Caco-2 (cell line): ENCODE data around the gene TINCR. TPM values are rescaled to one million over a fixed set of nuclear protein-coding genes. Genes with fewer than 3 reads are reported as not detected.

Experiments
- Bru-seq: library from RNA; stranded (reverse); fragments of 400-500 nt; gene quantifications from one replicate; lab custom pipeline; 2021; lab: Mats Ljungman, UMichigan
- BruChase-seq, 2 experiments: library from RNA; stranded (reverse); fragments of 400-500 nt; gene quantifications; one replicate each; lab custom pipeline; 2021; lab: Mats Ljungman, UMichigan
- BruUV-seq: library from RNA; stranded (reverse); fragments of 400-500 nt; replicated peaks from 2 replicates; lab custom pipeline; 2021; lab: Mats Ljungman, UMichigan
- CTCF ChIA-PET: fragments of 300-600 bp; sonication (Branson Sonifier 250); formaldehyde crosslinking; loops from one replicate; lab custom pipeline; 2022; ENCODE audit warnings: antibody characterized with exemption; lab: Charles Lee
- POLR2A ChIA-PET: fragments of 300-600 bp; sonication (Branson Sonifier 250); formaldehyde crosslinking; loops from one replicate; lab custom pipeline; 2022; ENCODE audit warnings: antibody characterized with exemption; lab: Charles Lee
- DNase-seq, 2 experiments: peaks; one replicate each; pipeline versions ENCODE4 v3.0.0 to v3.0.0-alpha.2; 2020 to 2022
- H3K27me3 ChIP-seq: replicated peaks from 2 replicates; pipeline ENCODE4 v1.6.0; 2011; ENCODE audit warnings: low read length; ENCODE audit not compliant: control insufficient read depth, insufficient read depth
- H3K36me3 ChIP-seq: 2 replicates; pipeline ENCODE4 v1.5.1; 2011; ENCODE audit warnings: low read length; ENCODE audit not compliant: control insufficient read depth, insufficient read depth
- H3K4me1 ChIP-seq: fragments of 250-450 bp; sonication (Bioruptor Pico); 2 replicates; pipeline ENCODE4 v1.5.1; 2020; ENCODE audit warnings: mild to moderate bottlenecking
- H3K4me3 ChIP-seq: 2 replicates; pipeline ENCODE4 v1.5.1; 2011; ENCODE audit warnings: low read depth, mild to moderate bottlenecking, control low read depth, low read length
- H3K9me3 ChIP-seq: fragments of 250-450 bp; sonication (Bioruptor Pico); 2 replicates; pipeline ENCODE4 v1.5.1; 2020; ENCODE audit warnings: mild to moderate bottlenecking, moderate library complexity
- H3K27ac Mint-ChIP-seq: one replicate; pipeline ENCODE4 v1.8.0; 2022; ENCODE audit warnings: mixed read lengths; ENCODE audit not compliant: unreplicated experiment
- H3K27me3 Mint-ChIP-seq: one replicate; pipeline ENCODE4 v1.8.0; 2022; ENCODE audit warnings: mixed read lengths; ENCODE audit not compliant: insufficient read depth, unreplicated experiment
- H3K36me3 Mint-ChIP-seq: one replicate; pipeline ENCODE4 v1.8.0; 2022; ENCODE audit warnings: mild to moderate bottlenecking, mixed read lengths; ENCODE audit not compliant: insufficient read depth, unreplicated experiment
- H3K4me1 Mint-ChIP-seq: one replicate; pipeline ENCODE4 v1.8.0; 2022; ENCODE audit warnings: low read depth, mixed read lengths; ENCODE audit not compliant: unreplicated experiment
- H3K4me3 Mint-ChIP-seq: one replicate; pipeline ENCODE4 v1.8.0; 2022; ENCODE audit warnings: mild to moderate bottlenecking, moderate library complexity, mixed read lengths; ENCODE audit not compliant: unreplicated experiment
- H3K9me3 Mint-ChIP-seq: one replicate; pipeline ENCODE4 v1.8.0; 2022; ENCODE audit warnings: mixed read lengths; ENCODE audit not compliant: unreplicated experiment
- intact Hi-C: fragments of 100-400 bp; cut with micrococcal nuclease; formaldehyde crosslinking; loops from one replicate; pipeline ENCODE4 v1.10.0; 2022; ENCODE audit not compliant: unreplicated experiment
- long read RNA-seq: library from polyadenylated mRNA; stranded (forward); transcript quantifications from one replicate; pipeline ENCODE4 v2.0.0, GENCODE V29; 2022
- total RNA-seq: library from RNA; stranded (reverse); gene quantifications from 2 replicates; pipeline ENCODE4 v1.2.3, GENCODE V29; 2022
- TF ChIP-seq, protein P1 (sequence below), 2 experiments: fragments of 200-600 bp in 1 of 2; IDR thresholded peaks; 1 replicate in 1 of 2; 2 replicates in 1 of 2; pipeline versions ENCODE4 v1.5.1 to v1.8.0; 2011 to 2022; ENCODE audit warnings: antibody characterized with exemption in 1 of 2, control low read depth in 1 of 2, inconsistent platforms in 1 of 2, low read depth in 1 of 2, low read length in 1 of 2, mild to moderate bottlenecking in 1 of 2, moderate library complexity in 1 of 2; ENCODE audit not compliant: insufficient read depth in 1 of 2, severe bottlenecking in 1 of 2, unreplicated experiment in 1 of 2

The TINCR gene
- total RNA-seq (3.8 and 4.1 TPM in 2 replicates), Bru-seq, nascent RNA (percentile 44 among the genes with signal in this experiment), BruChase-seq, experiment 1, labeled RNA remaining after a 2-hour chase (percentile 50 among the genes with signal in this experiment), BruChase-seq, experiment 2, labeled RNA remaining after a 6-hour chase (percentile 47 among the genes with signal in this experiment)
- long read RNA-seq, partial matches to known transcripts: 0 of 5 reads
- long read RNA-seq, other reads (novel, unspliced or antisense): 1 of 5 reads

GRCh38 chr19:5567360-5567969 lies at the start of gene TINCR:
Gene TINCR (minus strand): TSS chr19:5567953.
- BruUV-seq: no TSS peak
- H3K27me3 Mint-ChIP-seq: no peaks in the 10 kb centered on the region
- H3K36me3 ChIP-seq: no peaks in the 10 kb centered on the region
- peak within 1 kb of the TSS; percentile 61 for H3K4me3 ChIP-seq
- no peaks in the 10 kb centered on the region for H3K9me3 ChIP-seq
- intact Hi-C loops: no loop called here
- peak in 1 of 2 experiments; percentile 56 for DNase-seq
- ChIA-PET POLR2A (no interaction called here), CTCF (interaction anchor here (0.6 to 1.0 kb wide), 4 partner anchors 20 to 776 kb away, joined by 3 to 7 read pairs (median 4); partner anchors contain the start of gene FEM1A)
- H3K36me3 Mint-ChIP-seq: peaks cover 6% of the 10 kb centered on the region
- H3K4me1 ChIP-seq: peaks cover 8% of the 10 kb centered on the region
- peaks cover 2% of the 10 kb centered on the region for H3K9me3 Mint-ChIP-seq
- H3K4me3 Mint-ChIP-seq: peak within 1 kb of the TSS; percentile 54
- H3K4me1 Mint-ChIP-seq: peaks cover 5% of the 10 kb centered on the region
- H3K27ac Mint-ChIP-seq: no peak within 1 kb of the TSS
- H3K27me3 ChIP-seq: no peaks in the 10 kb centered on the region
- TF ChIP-seq, protein P1, sequence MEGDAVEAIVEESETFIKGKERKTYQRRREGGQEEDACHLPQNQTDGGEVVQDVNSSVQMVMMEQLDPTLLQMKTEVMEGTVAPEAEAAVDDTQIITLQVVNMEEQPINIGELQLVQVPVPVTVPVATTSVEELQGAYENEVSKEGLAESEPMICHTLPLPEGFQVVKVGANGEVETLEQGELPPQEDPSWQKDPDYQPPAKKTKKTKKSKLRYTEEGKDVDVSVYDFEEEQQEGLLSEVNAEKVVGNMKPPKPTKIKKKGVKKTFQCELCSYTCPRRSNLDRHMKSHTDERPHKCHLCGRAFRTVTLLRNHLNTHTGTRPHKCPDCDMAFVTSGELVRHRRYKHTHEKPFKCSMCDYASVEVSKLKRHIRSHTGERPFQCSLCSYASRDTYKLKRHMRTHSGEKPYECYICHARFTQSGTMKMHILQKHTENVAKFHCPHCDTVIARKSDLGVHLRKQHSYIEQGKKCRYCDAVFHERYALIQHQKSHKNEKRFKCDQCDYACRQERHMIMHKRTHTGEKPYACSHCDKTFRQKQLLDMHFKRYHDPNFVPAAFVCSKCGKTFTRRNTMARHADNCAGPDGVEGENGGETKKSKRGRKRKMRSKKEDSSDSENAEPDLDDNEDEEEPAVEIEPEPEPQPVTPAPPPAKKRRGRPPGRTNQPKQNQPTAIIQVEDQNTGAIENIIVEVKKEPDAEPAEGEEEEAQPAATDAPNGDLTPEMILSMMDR (IDR thresholded peaks at IDR 0.05; ENCODE audit: insufficient read depth in 1 of 2, low read depth in 1 of 2, low read length in 1 of 2, severe bottlenecking in 1 of 2, unreplicated experiment in 1 of 2): peak; percentile 38 to 50

DNA sequence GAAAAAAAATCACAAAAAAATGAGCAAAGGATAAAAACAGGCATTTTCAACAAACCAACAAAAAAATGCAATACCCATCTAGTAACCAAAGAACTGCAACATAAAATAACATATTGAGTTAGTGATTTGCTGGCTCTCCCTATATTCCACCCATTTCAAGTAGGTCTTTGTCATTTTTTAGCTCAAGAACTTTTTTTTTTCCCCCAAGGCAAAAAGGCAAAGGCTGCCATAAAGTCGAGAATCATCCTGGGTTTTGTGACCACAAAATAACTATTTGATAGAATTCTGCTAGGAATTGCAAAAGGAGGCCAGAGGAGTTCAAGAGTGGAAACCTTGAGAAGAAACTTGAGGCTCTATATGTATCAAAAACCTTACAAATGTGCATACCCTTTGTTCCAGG lies 49.3 kb upstream of the TINCR start:
- CTCF ChIA-PET: no interaction called here
- H3K9me3 ChIP-seq: no peaks in the 10 kb centered on the region
- H3K36me3 Mint-ChIP-seq: peaks cover 96% of the 10 kb centered on the region
- H3K4me1 Mint-ChIP-seq: peaks cover 12% of the 10 kb centered on the region
- intact Hi-C loops: no loop called here
- H3K4me3 Mint-ChIP-seq: no peak overlapping the region
- H3K27me3 Mint-ChIP-seq: no peaks in the 10 kb centered on the region
- no peaks in the 10 kb centered on the region for H3K9me3 Mint-ChIP-seq
- no TSS peak for BruUV-seq
- POLR2A ChIA-PET: no interaction called here
- H3K4me1 ChIP-seq: 0 out of 2 replicates have a peak, but pooled peaks cover 7% of the 10 kb centered on the region
- peaks cover 2% of the 10 kb centered on the region for H3K36me3 ChIP-seq
- TF ChIP-seq, protein P1 (IDR thresholded peaks at IDR 0.05; ENCODE audit: insufficient read depth in 1 of 2, low read depth in 1 of 2, low read length in 1 of 2, severe bottlenecking in 1 of 2, unreplicated experiment in 1 of 2): no peak
- H3K4me3 ChIP-seq: no peak overlapping the region
- no peak overlapping the region for H3K27ac Mint-ChIP-seq
- no peaks in the 10 kb centered on the region for H3K27me3 ChIP-seq
- no peak for DNase-seq

DNA sequence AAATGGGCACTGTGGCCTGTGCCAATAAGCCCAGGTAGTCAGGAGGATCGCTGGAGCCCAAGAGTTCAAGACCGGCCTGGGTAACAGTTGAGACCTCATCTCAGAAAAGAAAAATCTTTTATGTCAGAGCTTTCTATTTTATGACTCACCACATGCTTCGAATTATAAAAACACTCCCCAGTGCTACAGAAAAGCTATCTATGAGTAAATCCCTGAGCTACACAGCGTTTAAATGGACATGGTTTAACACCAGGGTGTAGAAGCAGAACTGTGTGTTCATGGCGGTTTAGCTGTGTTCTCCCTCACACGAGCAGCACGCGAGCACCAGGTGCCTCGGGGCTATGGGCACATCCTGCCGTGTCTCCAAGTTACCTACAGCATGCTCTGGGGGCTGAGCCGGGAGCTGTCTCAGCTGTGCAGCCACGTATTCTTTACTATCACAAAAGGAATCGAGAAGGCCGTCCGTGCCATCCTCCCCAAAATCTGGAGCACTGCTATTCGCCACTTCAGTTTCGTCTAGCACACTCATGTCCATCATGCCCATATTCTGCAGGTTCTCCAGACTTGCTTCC lies 48.1 kb upstream of the TINCR start:
- no peak for DNase-seq
- Histone ChIP-seq H3K4me3 (no peak overlapping the region), H3K4me1 (0 out of 2 replicates have a peak, but pooled peaks cover 7% of the 10 kb centered on the region), H3K36me3 (peaks cover 2% of the 10 kb centered on the region), H3K27me3 (no peaks in the 10 kb centered on the region), H3K9me3 (no peaks in the 10 kb centered on the region)
- TF ChIP-seq, protein P1 (IDR thresholded peaks at IDR 0.05; ENCODE audit: insufficient read depth in 1 of 2, low read depth in 1 of 2, low read length in 1 of 2, severe bottlenecking in 1 of 2, unreplicated experiment in 1 of 2): no peak
- Mint-ChIP-seq H3K27ac (no peak overlapping the region), H3K4me1 (peaks cover 6% of the 10 kb centered on the region), H3K4me3 (no peak overlapping the region), H3K27me3 (no peaks in the 10 kb centered on the region), H3K9me3 (no peaks in the 10 kb centered on the region), H3K36me3 (peaks cover 90% of the 10 kb centered on the region)
- POLR2A ChIA-PET: no interaction called here
- intact Hi-C loops: no loop called here
- CTCF ChIA-PET: no interaction called here
- no TSS peak for BruUV-seq
